K562 (cell line): Measurements from ENCODE around the gene MMEL1. TPM values are rescaled to one million over a fixed set of nuclear protein-coding genes. Genes with fewer than 3 reads are reported as not detected.

Experiments
- BCL6 ChIP-seq: fragments of 250-450 bp; sonication (Bioruptor Pico); IDR thresholded peaks from 2 replicates; pipeline ENCODE4 v1.4.0; 2020
- BDP1 ChIP-seq: IDR thresholded peaks from 3 replicates; pipeline ENCODE4 v1.6.1; 2011; ENCODE audit not compliant: insufficient read length, insufficient read depth
- CBFA2T3 ChIP-seq: fragments of 450-650 bp; IDR thresholded peaks from 2 replicates; pipeline ENCODE4 v1.6.1; 2017
- CBX1 ChIP-seq: sonication (generic); IDR thresholded peaks from 2 replicates; pipeline ENCODE4 v1.6.1; 2016; ENCODE audit warnings: antibody characterized with exemption, low read depth, mild to moderate bottlenecking
- CTCF ChIP-seq, 3 experiments: IDR thresholded peaks in 2 of 3; conservative IDR thresholded peaks in 1 of 3; 2 replicates each; pipeline ENCODE4 v1.5.1; 2011 to 2012; ENCODE audit warnings: low read length in 3 of 3, mild to moderate bottlenecking in 3 of 3, control low read depth in 2 of 3, improper control_type of control experiment in 1 of 3, inconsistent platforms in 1 of 3, low read depth in 1 of 3, mixed read lengths in 1 of 3, moderate library complexity in 1 of 3; ENCODE audit not compliant: insufficient read depth in 2 of 3
- DACH1 ChIP-seq: fragments of 450-650 bp; IDR thresholded peaks from 2 replicates; pipeline ENCODE4 v1.6.1; 2018; ENCODE audit not compliant: partially characterized antibody
- EGR1 ChIP-seq: fragments of 450-650 bp; conservative IDR thresholded peaks from 2 replicates; pipeline ENCODE4 v1.6.1; 2017; ENCODE audit warnings: mild to moderate bottlenecking
- ESRRA ChIP-seq: fragments of 450-650 bp; IDR thresholded peaks from 2 replicates; pipeline ENCODE4 v1.6.1; 2014; ENCODE audit warnings: low read depth, mild to moderate bottlenecking, moderate library complexity, borderline replicate concordance
- ESRRB ChIP-seq: fragments of 250-450 bp; sonication (Bioruptor Pico); IDR thresholded peaks from 2 replicates; pipeline ENCODE4 v1.5.0; 2020; ENCODE audit warnings: mild to moderate bottlenecking, moderate library complexity, borderline replicate concordance
- FIP1L1 ChIP-seq: fragments of 200-400 bp; formaldehyde crosslinking; IDR thresholded peaks from 2 replicates; pipeline ENCODE4 v1.6.1; 2018; ENCODE audit warnings: mild to moderate bottlenecking, low read depth, low read length; ENCODE audit not compliant: poor library complexity, severe bottlenecking
- GABPA ChIP-seq: fragments of 200-800 bp; sonication (Bioruptor generic); conservative IDR thresholded peaks from 2 replicates; pipeline ENCODE4 v1.6.1; 2016; ENCODE audit warnings: low read depth, missing genetic modification characterization, missing compliant biosample characterization
- MLX ChIP-seq, 2 experiments: fragments of 450-650 bp in 1 of 2; sonication (generic) in 1 of 2; formaldehyde crosslinking; conservative IDR thresholded peaks; 2 replicates each; pipeline versions ENCODE4 v1.4.0 to v1.8.1; 2020 to 2022; ENCODE audit warnings: mild to moderate bottlenecking in 1 of 2, missing genetic modification reagents in 1 of 2
- NCOA2 ChIP-seq, 2 experiments: fragments of 450-650 bp; IDR thresholded peaks; 2 replicates each; pipeline ENCODE4 v1.6.1; 2018; ENCODE audit warnings: mild to moderate bottlenecking in 2 of 2, moderate library complexity in 1 of 2; ENCODE audit not compliant: partially characterized antibody in 2 of 2
- NCOA6 ChIP-seq: fragments of 450-650 bp; IDR thresholded peaks from 2 replicates; pipeline ENCODE4 v1.6.1; 2017; ENCODE audit warnings: mild to moderate bottlenecking
- NR2C1 ChIP-seq, 2 experiments: fragments of 450-650 bp; IDR thresholded peaks; 2 replicates each; pipeline ENCODE4 v1.6.1; 2017; ENCODE audit warnings: mild to moderate bottlenecking in 2 of 2, antibody characterized with exemption in 1 of 2, inconsistent platforms in 1 of 2, missing compliant biosample characterization in 1 of 2, missing genetic modification characterization in 1 of 2
- RBM15 ChIP-seq: fragments of 200-400 bp; formaldehyde crosslinking; IDR thresholded peaks from 2 replicates; pipeline ENCODE4 v1.6.1; 2018; ENCODE audit warnings: mild to moderate bottlenecking, low read length, moderate library complexity; ENCODE audit not compliant: insufficient read depth
- SAFB ChIP-seq: fragments of 200-400 bp; formaldehyde crosslinking; IDR thresholded peaks from 2 replicates; pipeline ENCODE4 v1.6.1; 2017; ENCODE audit warnings: low read depth, low read length, borderline replicate concordance
- TFAP4 ChIP-seq: sonication (generic); formaldehyde crosslinking; IDR thresholded peaks from 2 replicates; pipeline ENCODE4 v1.8.0; 2022; ENCODE audit warnings: missing genetic modification reagents, mild to moderate bottlenecking, moderate library complexity, borderline replicate concordance
- TSHZ1 ChIP-seq: fragments of 250-450 bp; sonication (Bioruptor Pico); IDR thresholded peaks from 2 replicates; pipeline ENCODE4 v1.4.0; 2020; ENCODE audit warnings: mild to moderate bottlenecking, moderate library complexity
- ZNF24 ChIP-seq: fragments of 450-650 bp; IDR thresholded peaks from 2 replicates; pipeline ENCODE4 v1.6.1; 2016
- ZNF778 ChIP-seq: fragments of 450-650 bp; formaldehyde crosslinking; IDR thresholded peaks from 2 replicates; pipeline ENCODE4 v1.4.0; 2020; ENCODE audit warnings: mild to moderate bottlenecking, moderate library complexity
- polyA plus RNA-seq, 8 experiments: library from polyadenylated mRNA; depleted of rRNA in 4 of 8; stranded (reverse) in 5 of 8; unstranded in 3 of 8; fragments of >200 nt; fragmentation: Nextera tagmentation in 2 of 8; fragmentation: Illumina TruSeq in 1 of 8; extraction: Ambion mirVana in 2 of 8; extraction: Trizol in 1 of 8; gene quantifications; 2 replicates each; pipeline versions ENCODE4 v1.2.1 to v1.2.3, GENCODE V29; 2011 to 2014; ENCODE audit warnings: inconsistent platforms in 1 of 8, missing spikeins in 1 of 8
- total RNA-seq, 7 experiments: library from RNA; depleted of rRNA in 6 of 7; stranded (reverse); fragments of >200 nt in 6 of 7; fragmentation: Illumina TruSeq in 2 of 7; extraction: Trizol in 2 of 7; gene quantifications; 2 replicates each; pipeline versions ENCODE4 v1.2.1 to v1.2.3, GENCODE V29; 2011 to 2021; ENCODE audit warnings: low replicate concordance in 1 of 7

Gene MMEL1
- total and polyA plus RNA-seq, 9 of the 15 experiments (the other 6 are each of a cell fraction or from before 2014, with no cell fraction given): not detected

GRCh38 chr1:2561898-2562895 is 70.6 kb downstream of the MMEL1 start (continued):
- TF ChIP-seq CTCF (IDR thresholded peaks at IDR 0.05 in 2 of 3, conservative IDR thresholded peaks at IDR 0.05 in 1 of 3; ENCODE audit: insufficient read depth in 2 of 3, low read depth in 1 of 3, low read length in 3 of 3): peak; percentile 64 to 77 (median 67)
- TF ChIP-seq GABPA (tag): no peak
- no peak for TF ChIP-seq BDP1
- TF ChIP-seq ESRRB (CRISPR knock-in tag): no peak
- TF ChIP-seq TFAP4: peak; percentile 82
- no peak for TF ChIP-seq ESRRA
- no peak for TF ChIP-seq TSHZ1
- no peak for TF ChIP-seq ZNF778 (CRISPR knock-in tag)
- peak; percentile 46; the same call in 1 of the 2 replicates for TF ChIP-seq SAFB
- TF ChIP-seq BCL6 (CRISPR knock-in tag): no peak
- TF ChIP-seq CBFA2T3: no peak
- no peak for TF ChIP-seq NCOA6
- no peak for TF ChIP-seq NCOA2 (IDR thresholded peaks at IDR 0.05; ENCODE audit: partially characterized antibody in 2 of 2)
- no peak for TF ChIP-seq MLX (CRISPR knock-in tag; conservative IDR thresholded peaks at IDR 0.05)
- no peak for TF ChIP-seq RBM15
- TF ChIP-seq FIP1L1: no peak
- TF ChIP-seq EGR1: peak; percentile 88
- TF ChIP-seq NR2C1 (IDR thresholded peaks at IDR 0.05): no peak
- TF ChIP-seq NR2C1 (tag; IDR thresholded peaks at IDR 0.05): no peak
- TF ChIP-seq ZNF24: peak; percentile 91
- TF ChIP-seq CBX1: 0 out of 2 replicates have a peak, but pooled peaks have one; percentile 37
- no peak for TF ChIP-seq DACH1
